GM12892 (cell line): ENCODE results near the gene CSTF1.
A peak's percentile ranks its signal among the peaks of the same experiment; 100 is the strongest.

Experiments used
- DNase-seq: peaks from one replicate; pipeline ENCODE4 v3.0.0; 2011; ENCODE audit not compliant: insufficient read length
- FAIRE-seq: peaks from 2 replicates; lab custom pipeline; 2011; peaks lifted over from hg19 to GRCh38; lab: Jason Lieb, UNC
- POLR2A ChIP-seq: IDR thresholded peaks from 2 replicates; pipeline ENCODE4 v1.6.1; 2011; ENCODE audit warnings: low read depth, low read length, control low read depth
- POLR2AphosphoS5 ChIP-seq: IDR thresholded peaks from 2 replicates; pipeline ENCODE4 v1.6.1; 2011; ENCODE audit warnings: low read depth, low read length, control low read depth
- TAF1 ChIP-seq: IDR thresholded peaks from 2 replicates; pipeline ENCODE4 v1.6.1; 2011; ENCODE audit warnings: low read depth, mild to moderate bottlenecking, control low read depth, low read length, borderline replicate concordance

CSTF1 gene

GRCh38 chr20:56451056-56451765 is 58.8 kb downstream of the CSTF1 start:
- TF ChIP-seq POLR2AphosphoS5 (no peak), TAF1 (no peak), POLR2A (no peak)
- FAIRE-seq = no peak
- DNase-seq = no peak

DNA sequence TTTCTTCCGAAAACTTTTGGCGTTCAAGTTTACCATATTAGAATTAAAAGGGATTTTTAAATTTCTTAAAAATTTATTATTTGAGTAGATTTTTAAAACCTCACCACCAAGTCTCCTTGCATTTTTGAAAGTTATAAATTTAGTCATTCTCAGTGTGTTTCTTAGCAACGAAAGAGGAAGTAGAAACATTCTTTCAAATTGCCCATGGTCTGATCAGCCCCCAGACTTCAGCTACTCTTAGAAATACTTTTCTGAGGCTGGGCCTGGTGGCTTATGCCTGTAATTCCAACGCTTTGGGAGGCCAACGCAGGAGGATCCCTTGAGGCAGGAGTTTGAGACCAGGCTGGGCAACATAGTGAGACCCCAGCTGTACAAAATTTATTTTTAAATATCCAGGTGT is 60.9 kb downstream of the CSTF1 start:
- no peak for TF ChIP-seq POLR2AphosphoS5
- no peak for TF ChIP-seq TAF1
- no peak for TF ChIP-seq POLR2A
- FAIRE-seq (peak; percentile 86), DNase-seq (no peak)

DNA sequence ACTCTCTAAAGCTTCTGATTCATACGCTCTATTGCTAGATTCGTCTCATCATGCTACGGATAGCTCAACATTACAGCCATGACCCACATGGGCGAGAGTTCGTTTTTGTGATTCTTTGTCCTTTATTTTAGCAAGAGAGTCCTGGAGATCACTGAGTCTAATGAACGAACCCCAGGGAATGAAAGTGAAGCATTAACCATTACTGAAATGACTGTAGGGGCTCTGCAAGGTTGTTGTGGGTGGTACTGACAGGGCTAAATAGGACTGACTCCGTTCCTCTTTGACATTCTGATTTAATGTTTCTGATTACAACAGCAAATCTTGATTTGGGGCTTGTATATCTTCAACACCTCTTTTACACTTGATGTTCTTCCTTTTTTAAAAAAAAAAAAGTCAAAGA is 62.3 kb downstream of the CSTF1 start:
- no peak for DNase-seq
- TF ChIP-seq TAF1 (no peak), POLR2A (no peak), POLR2AphosphoS5 (no peak)
- FAIRE-seq = peak; percentile 66
